GM12878 (cell line): ENCODE results near the gene ZNF768.

ENCODE experiments used
- FOS ChIP-seq: IDR thresholded peaks from 3 replicates; pipeline ENCODE4 v1.6.1; 2011; ENCODE audit warnings: borderline replicate concordance; ENCODE audit not compliant: insufficient read length; ENCODE audit errors: extremely low read depth
- POLR2A ChIP-seq: IDR thresholded peaks from 2 replicates; pipeline ENCODE4 v1.6.1; 2011; ENCODE audit warnings: low read depth, mild to moderate bottlenecking, low read length
- SRF ChIP-seq, 2 experiments: IDR thresholded peaks; 2 replicates each; pipeline ENCODE4 v1.6.1; 2011; ENCODE audit warnings: low read depth in 2 of 2, low read length in 2 of 2, mild to moderate bottlenecking in 1 of 2, moderate library complexity in 1 of 2
- TF ChIP-seq, protein P1 (sequence below): fragments of 450-650 bp; IDR thresholded peaks from 2 replicates; pipeline ENCODE4 v1.6.1; 2017; ENCODE audit warnings: antibody characterized with exemption, mild to moderate bottlenecking, moderate library complexity
- TF ChIP-seq, protein P2 (sequence below): IDR thresholded peaks from 2 replicates; pipeline ENCODE4 v1.6.1; 2012; ENCODE audit warnings: mild to moderate bottlenecking, low read depth, low read length
- TF ChIP-seq, protein P3 (sequence below), 3 experiments: IDR thresholded peaks in 2 of 3; conservative IDR thresholded peaks in 1 of 3; 2 replicates each; pipeline ENCODE4 v1.5.1; 2011; ENCODE audit warnings: low read depth in 3 of 3, low read length in 3 of 3, mild to moderate bottlenecking in 3 of 3, control low read depth in 2 of 3, moderate library complexity in 2 of 3, inconsistent platforms in 1 of 3, mixed read lengths in 1 of 3; ENCODE audit not compliant: control insufficient read depth in 2 of 3, insufficient read depth in 1 of 3; ENCODE audit errors: extremely low read depth in 1 of 3

DNA sequence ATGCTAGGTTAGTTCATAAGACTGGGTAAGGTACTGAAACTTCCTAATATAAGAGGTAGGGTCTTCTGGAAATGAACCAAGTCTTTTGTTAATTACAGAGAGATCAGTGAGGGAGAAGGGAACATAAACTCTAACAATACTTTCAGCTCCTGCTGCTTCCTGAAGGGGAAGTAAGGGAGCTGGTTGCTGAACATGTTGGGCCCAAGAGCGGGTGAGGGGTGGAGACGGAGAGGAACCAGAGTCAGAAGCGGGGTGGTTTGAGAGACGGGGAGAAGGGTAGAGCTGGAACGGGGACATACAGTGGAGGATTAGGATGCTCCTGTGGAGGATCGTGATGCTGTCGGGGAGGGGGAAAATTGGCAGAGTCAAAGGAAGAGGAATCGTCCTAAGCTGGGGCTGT is 19.7 kb upstream of the ZNF768 start:
- TF ChIP-seq, protein P1, sequence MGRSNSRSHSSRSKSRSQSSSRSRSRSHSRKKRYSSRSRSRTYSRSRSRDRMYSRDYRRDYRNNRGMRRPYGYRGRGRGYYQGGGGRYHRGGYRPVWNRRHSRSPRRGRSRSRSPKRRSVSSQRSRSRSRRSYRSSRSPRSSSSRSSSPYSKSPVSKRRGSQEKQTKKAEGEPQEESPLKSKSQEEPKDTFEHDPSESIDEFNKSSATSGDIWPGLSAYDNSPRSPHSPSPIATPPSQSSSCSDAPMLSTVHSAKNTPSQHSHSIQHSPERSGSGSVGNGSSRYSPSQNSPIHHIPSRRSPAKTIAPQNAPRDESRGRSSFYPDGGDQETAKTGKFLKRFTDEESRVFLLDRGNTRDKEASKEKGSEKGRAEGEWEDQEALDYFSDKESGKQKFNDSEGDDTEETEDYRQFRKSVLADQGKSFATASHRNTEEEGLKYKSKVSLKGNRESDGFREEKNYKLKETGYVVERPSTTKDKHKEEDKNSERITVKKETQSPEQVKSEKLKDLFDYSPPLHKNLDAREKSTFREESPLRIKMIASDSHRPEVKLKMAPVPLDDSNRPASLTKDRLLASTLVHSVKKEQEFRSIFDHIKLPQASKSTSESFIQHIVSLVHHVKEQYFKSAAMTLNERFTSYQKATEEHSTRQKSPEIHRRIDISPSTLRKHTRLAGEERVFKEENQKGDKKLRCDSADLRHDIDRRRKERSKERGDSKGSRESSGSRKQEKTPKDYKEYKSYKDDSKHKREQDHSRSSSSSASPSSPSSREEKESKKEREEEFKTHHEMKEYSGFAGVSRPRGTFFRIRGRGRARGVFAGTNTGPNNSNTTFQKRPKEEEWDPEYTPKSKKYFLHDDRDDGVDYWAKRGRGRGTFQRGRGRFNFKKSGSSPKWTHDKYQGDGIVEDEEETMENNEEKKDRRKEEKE = no peak
- no peak for TF ChIP-seq FOS
- TF ChIP-seq, protein P2, sequence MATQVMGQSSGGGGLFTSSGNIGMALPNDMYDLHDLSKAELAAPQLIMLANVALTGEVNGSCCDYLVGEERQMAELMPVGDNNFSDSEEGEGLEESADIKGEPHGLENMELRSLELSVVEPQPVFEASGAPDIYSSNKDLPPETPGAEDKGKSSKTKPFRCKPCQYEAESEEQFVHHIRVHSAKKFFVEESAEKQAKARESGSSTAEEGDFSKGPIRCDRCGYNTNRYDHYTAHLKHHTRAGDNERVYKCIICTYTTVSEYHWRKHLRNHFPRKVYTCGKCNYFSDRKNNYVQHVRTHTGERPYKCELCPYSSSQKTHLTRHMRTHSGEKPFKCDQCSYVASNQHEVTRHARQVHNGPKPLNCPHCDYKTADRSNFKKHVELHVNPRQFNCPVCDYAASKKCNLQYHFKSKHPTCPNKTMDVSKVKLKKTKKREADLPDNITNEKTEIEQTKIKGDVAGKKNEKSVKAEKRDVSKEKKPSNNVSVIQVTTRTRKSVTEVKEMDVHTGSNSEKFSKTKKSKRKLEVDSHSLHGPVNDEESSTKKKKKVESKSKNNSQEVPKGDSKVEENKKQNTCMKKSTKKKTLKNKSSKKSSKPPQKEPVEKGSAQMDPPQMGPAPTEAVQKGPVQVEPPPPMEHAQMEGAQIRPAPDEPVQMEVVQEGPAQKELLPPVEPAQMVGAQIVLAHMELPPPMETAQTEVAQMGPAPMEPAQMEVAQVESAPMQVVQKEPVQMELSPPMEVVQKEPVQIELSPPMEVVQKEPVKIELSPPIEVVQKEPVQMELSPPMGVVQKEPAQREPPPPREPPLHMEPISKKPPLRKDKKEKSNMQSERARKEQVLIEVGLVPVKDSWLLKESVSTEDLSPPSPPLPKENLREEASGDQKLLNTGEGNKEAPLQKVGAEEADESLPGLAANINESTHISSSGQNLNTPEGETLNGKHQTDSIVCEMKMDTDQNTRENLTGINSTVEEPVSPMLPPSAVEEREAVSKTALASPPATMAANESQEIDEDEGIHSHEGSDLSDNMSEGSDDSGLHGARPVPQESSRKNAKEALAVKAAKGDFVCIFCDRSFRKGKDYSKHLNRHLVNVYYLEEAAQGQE = no peak
- TF ChIP-seq, protein P3, sequence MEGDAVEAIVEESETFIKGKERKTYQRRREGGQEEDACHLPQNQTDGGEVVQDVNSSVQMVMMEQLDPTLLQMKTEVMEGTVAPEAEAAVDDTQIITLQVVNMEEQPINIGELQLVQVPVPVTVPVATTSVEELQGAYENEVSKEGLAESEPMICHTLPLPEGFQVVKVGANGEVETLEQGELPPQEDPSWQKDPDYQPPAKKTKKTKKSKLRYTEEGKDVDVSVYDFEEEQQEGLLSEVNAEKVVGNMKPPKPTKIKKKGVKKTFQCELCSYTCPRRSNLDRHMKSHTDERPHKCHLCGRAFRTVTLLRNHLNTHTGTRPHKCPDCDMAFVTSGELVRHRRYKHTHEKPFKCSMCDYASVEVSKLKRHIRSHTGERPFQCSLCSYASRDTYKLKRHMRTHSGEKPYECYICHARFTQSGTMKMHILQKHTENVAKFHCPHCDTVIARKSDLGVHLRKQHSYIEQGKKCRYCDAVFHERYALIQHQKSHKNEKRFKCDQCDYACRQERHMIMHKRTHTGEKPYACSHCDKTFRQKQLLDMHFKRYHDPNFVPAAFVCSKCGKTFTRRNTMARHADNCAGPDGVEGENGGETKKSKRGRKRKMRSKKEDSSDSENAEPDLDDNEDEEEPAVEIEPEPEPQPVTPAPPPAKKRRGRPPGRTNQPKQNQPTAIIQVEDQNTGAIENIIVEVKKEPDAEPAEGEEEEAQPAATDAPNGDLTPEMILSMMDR (IDR thresholded peaks at IDR 0.05 in 2 of 3, conservative IDR thresholded peaks at IDR 0.05 in 1 of 3; ENCODE audit: control insufficient read depth in 2 of 3, extremely low read depth in 1 of 3, insufficient read depth in 1 of 3, low read depth in 3 of 3, low read length in 3 of 3) = no peak
- TF ChIP-seq SRF (IDR thresholded peaks at IDR 0.05; ENCODE audit: low read depth in 2 of 2, low read length in 2 of 2) = no peak
- TF ChIP-seq POLR2A = no peak
